ENCODE measurements around the gene BRICD5. TPM values are rescaled to one million over a fixed set of nuclear protein-coding genes. Genes with fewer than 3 reads are reported as not detected.

BRICD5 gene
- total and polyA plus RNA-seq, 7 donors, result 1.8 to 21.3 (median 4.8) TPM; not detected in 2

DNA sequence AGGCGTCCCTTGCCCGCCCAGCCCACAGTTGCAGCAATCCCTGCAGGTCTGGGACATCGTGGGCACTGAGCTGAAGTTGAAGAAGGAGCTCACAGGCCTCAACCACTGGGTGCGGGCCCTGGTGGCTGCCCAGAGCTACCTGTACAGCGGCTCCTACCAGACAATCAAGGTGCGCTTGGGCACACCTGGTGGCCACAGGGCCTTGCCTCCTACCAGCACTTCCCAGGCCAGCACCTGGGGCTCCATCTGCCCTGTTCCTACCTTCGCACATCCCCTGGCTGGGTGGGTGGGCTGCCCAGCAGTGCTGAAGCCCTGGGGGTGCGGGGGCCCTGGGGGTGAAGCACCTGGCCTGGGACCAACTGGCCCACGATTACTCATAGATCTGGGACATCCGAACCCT, 35.2 kb downstream of the BRICD5 start:
- no peak for DNase-seq
- WGBS, 2 donors, result 92 to 96% methylated on average over 10 of the region's 10 CpGs
- H3K27ac ChIP-seq, result no peak overlapping the region
- no peak overlapping the region for H3K4me3 ChIP-seq
- peaks cover 30 to 77% (median 54%) of the 10 kb centered on the region in 4 donors for H3K36me3 ChIP-seq
- TF ChIP-seq, protein P1, sequence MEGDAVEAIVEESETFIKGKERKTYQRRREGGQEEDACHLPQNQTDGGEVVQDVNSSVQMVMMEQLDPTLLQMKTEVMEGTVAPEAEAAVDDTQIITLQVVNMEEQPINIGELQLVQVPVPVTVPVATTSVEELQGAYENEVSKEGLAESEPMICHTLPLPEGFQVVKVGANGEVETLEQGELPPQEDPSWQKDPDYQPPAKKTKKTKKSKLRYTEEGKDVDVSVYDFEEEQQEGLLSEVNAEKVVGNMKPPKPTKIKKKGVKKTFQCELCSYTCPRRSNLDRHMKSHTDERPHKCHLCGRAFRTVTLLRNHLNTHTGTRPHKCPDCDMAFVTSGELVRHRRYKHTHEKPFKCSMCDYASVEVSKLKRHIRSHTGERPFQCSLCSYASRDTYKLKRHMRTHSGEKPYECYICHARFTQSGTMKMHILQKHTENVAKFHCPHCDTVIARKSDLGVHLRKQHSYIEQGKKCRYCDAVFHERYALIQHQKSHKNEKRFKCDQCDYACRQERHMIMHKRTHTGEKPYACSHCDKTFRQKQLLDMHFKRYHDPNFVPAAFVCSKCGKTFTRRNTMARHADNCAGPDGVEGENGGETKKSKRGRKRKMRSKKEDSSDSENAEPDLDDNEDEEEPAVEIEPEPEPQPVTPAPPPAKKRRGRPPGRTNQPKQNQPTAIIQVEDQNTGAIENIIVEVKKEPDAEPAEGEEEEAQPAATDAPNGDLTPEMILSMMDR (IDR thresholded peaks at IDR 0.05), result no peak
- no peak for TF ChIP-seq POLR2AphosphoS5 (IDR thresholded peaks at IDR 0.05)
- no peak for TF ChIP-seq EP300 (IDR thresholded peaks at IDR 0.05)
- TF ChIP-seq POLR2A (IDR thresholded peaks at IDR 0.05), result no peak
- intact Hi-C loops (cut with DNase I), result no loop called here
- H3K4me1 ChIP-seq, result peaks cover 0 to 5% (median 0%) of the 10 kb centered on the region in 4 donors
- H3K27me3 ChIP-seq, result peaks cover 0 to 8% (median 0%) of the 10 kb centered on the region in 3 donors
- H3K9me3 ChIP-seq, result no peaks in the 10 kb centered on the region

DNA sequence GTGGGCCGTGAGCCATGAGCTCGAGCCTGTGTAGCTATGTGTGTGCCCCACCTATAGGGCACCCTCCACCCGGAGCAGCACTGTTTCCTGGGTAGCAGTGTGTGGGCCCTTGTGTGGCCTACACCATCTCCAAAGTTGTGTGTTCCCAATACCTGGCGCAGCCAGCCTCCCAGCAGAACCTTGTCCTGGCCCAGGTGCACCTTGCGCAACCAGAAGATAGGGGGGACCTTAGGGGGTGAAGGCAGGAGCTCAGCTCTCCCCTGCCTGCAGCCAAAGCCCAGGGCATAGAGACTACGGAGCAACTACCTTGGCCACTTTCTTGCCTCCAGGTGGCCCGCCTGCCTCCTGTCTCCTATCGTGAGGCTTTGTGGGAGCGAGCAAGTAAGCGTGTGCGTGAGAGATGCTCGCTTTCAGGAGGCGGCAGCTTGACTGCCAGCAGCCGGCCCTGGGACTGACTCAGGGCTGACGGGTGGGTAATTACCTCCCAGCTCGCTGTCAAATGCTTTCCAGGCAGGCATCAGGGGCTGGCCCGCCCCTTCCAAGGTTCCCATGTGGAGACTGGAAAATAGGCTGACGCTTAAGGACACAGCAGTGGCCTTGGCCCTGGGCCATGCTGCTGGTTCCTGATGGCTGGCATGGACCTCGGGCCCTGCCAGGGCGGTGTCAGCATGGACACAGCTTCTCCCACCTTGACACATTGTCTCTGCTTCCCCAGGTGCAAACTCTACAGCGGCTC, 36.1 kb downstream of the BRICD5 start:
- WGBS, 2 donors, result 92 to 94% methylated on average over 21 of the region's 21 CpGs
- H3K36me3 ChIP-seq, result peaks cover 30 to 86% (median 56%) of the 10 kb centered on the region in 4 donors
- peaks cover 0 to 8% (median 0%) of the 10 kb centered on the region in 3 donors for H3K27me3 ChIP-seq
- H3K4me3 ChIP-seq, result no peak overlapping the region
- TF ChIP-seq POLR2AphosphoS5 (IDR thresholded peaks at IDR 0.05) (no peak), EP300 (IDR thresholded peaks at IDR 0.05) (no peak), POLR2A (IDR thresholded peaks at IDR 0.05) (no peak)
- TF ChIP-seq, protein P1 (IDR thresholded peaks at IDR 0.05), result no peak
- peaks cover 0 to 5% (median 0%) of the 10 kb centered on the region in 4 donors for H3K4me1 ChIP-seq
- H3K27ac ChIP-seq, result no peak overlapping the region
- no peak for DNase-seq
- no peaks in the 10 kb centered on the region for H3K9me3 ChIP-seq
- intact Hi-C loops (cut with DNase I), result no loop called here

DNA sequence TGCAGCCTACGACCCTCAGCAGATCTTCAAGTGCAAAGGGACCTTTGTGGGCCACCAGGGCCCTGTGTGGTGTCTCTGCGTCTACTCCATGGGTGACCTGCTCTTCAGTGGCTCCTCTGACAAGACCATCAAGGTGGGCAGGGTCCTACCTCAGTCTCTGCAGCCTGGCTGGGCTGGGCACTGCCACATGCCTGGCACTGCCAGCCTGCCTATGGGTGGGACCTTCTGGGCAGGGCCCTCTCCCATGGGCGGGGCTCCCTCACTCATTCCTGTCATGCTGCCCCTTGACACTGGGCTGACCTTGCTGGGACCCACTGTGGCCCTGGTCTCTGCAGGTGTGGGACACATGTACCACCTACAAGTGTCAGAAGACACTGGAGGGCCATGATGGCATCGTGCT, 36.7 kb downstream of the BRICD5 start:
- intact Hi-C loops (cut with DNase I), result no loop called here
- H3K4me3 ChIP-seq, result no peak overlapping the region
- no peak for DNase-seq
- no peak overlapping the region for H3K27ac ChIP-seq
- H3K27me3 ChIP-seq, result peaks cover 0 to 8% (median 0%) of the 10 kb centered on the region in 3 donors
- 91 to 92% methylated on average over 4 of the region's 4 CpGs for WGBS, 2 donors
- peaks cover 0 to 5% (median 0%) of the 10 kb centered on the region in 4 donors for H3K4me1 ChIP-seq
- peaks cover 30 to 92% (median 56%) of the 10 kb centered on the region in 4 donors for H3K36me3 ChIP-seq
- no peak for TF ChIP-seq POLR2A (IDR thresholded peaks at IDR 0.05)
- no peak for TF ChIP-seq POLR2AphosphoS5 (IDR thresholded peaks at IDR 0.05)
- TF ChIP-seq, protein P1 (IDR thresholded peaks at IDR 0.05), result no peak
- TF ChIP-seq EP300 (IDR thresholded peaks at IDR 0.05), result no peak
- no peaks in the 10 kb centered on the region for H3K9me3 ChIP-seq

DNA sequence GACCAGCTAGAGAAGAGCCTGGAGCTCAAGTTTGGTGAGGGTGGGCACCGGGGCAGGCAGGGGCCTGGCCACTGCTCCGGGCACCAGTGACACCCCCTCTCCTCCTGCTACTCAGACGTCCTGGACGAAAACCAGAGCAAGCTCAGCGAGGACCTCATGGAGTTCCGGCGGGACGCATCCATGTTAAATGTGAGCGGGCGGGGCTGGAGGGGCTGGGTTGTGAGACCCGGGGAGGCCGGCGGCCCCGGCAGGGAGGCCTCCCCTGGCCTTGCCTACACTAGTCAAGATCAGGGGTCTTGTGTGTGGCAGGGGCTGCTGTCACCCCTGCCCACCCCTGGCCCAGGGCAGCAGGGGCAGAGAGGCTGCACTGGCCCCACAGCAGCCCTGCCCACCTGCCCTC, 37.3 kb downstream of the BRICD5 start:
- Histone ChIP-seq H3K36me3 (peaks cover 30 to 98% (median 59%) of the 10 kb centered on the region in 4 donors), H3K27ac (no peak overlapping the region), H3K9me3 (no peaks in the 10 kb centered on the region), H3K4me1 (peaks cover 0 to 2% (median 0%) of the 10 kb centered on the region in 4 donors), H3K4me3 (no peak overlapping the region), H3K27me3 (peaks cover 0 to 4% (median 0%) of the 10 kb centered on the region in 3 donors)
- no peak for DNase-seq
- intact Hi-C loops (cut with DNase I), result no loop called here
- TF ChIP-seq POLR2AphosphoS5 (IDR thresholded peaks at IDR 0.05) (no peak), EP300 (IDR thresholded peaks at IDR 0.05) (no peak), POLR2A (IDR thresholded peaks at IDR 0.05) (no peak)
- TF ChIP-seq, protein P1 (IDR thresholded peaks at IDR 0.05), result no peak
- WGBS, 2 donors, result 91 to 94% methylated on average over 14 of the region's 14 CpGs

Data from sigmoid colon (tissue), 7 donors.